PFSK-1 (cell line): Measurements from ENCODE around the gene SLC39A5.
A peak's percentile ranks its signal among the peaks of the same experiment; 100 is the strongest.

Source experiments
- FOXP2 ChIP-seq: optimal IDR thresholded peaks from 2 replicates; pipeline ENCODE3; 2011; ENCODE audit warnings: borderline replicate concordance, control low read depth, inconsistent platforms; ENCODE audit not compliant: insufficient read depth; ENCODE audit errors: extremely low read length, extremely low read depth
- POLR2AphosphoS5 ChIP-seq: IDR thresholded peaks from 2 replicates; pipeline ENCODE4 v1.6.1; 2012; ENCODE audit warnings: low read depth, mild to moderate bottlenecking, control low read depth, low read length, moderate library complexity
- REST ChIP-seq, 2 experiments: IDR thresholded peaks; 2 replicates each; pipeline versions ENCODE4 v1.6.1 to v1.8.0; 2011 to 2012; ENCODE audit warnings: low read depth in 2 of 2, low read length in 2 of 2, control low read depth in 1 of 2, inconsistent platforms in 1 of 2, mild to moderate bottlenecking in 1 of 2, moderate library complexity in 1 of 2; ENCODE audit not compliant: insufficient read depth in 1 of 2
- SIN3A ChIP-seq: IDR thresholded peaks from 2 replicates; pipeline ENCODE4 v1.6.1; 2012; ENCODE audit warnings: mild to moderate bottlenecking, low read length, moderate library complexity, borderline replicate concordance; ENCODE audit not compliant: insufficient read depth
- TAF1 ChIP-seq: IDR thresholded peaks from 2 replicates; pipeline ENCODE4 v1.6.1; 2012; ENCODE audit warnings: low read length, control low read depth, borderline replicate concordance; ENCODE audit not compliant: insufficient read depth

Gene SLC39A5

DNA sequence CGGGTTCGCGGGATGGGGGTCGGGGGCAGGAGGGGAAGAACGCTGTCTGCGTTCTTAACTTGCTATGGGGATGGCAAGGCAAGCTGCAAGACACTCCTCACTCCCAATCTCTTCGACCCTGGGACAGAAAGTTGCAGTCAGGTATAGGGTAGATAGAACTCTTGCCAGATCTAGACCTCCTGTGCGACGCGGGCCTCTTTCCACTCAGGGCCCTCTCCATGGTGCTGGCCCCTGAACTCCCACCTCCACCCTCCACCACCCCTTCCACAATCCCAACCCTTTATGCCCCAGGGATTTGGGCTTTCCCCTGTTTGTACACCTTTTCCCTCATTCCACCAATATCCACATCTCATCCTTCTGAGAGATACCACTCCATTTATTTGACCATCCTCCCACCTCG, 4.9 kb upstream of the SLC39A5 start:
- TF ChIP-seq REST (IDR thresholded peaks at IDR 0.05; ENCODE audit: insufficient read depth in 1 of 2, low read depth in 2 of 2, low read length in 2 of 2): peak; percentile 80 to 90
- no peak for TF ChIP-seq POLR2AphosphoS5
- no peak for TF ChIP-seq TAF1
- TF ChIP-seq SIN3A: no peak
- TF ChIP-seq FOXP2: no peak

- TF ChIP-seq REST (IDR thresholded peaks at IDR 0.05; ENCODE audit: insufficient read depth in 1 of 2, low read depth in 2 of 2, low read length in 2 of 2) (no peak), TAF1 (no peak), FOXP2 (no peak)
Measured at GRCh38 chr12:56229082-56229481, 769 bp upstream of the SLC39A5 start.

GRCh38 chr12:56230432-56231183, 757 bp downstream of the SLC39A5 start:
- TF ChIP-seq REST (IDR thresholded peaks at IDR 0.05; ENCODE audit: insufficient read depth in 1 of 2, low read depth in 2 of 2, low read length in 2 of 2): no peak
- no peak for TF ChIP-seq SIN3A

- TF ChIP-seq TAF1 (no peak), POLR2AphosphoS5 (no peak), FOXP2 (no peak), REST (IDR thresholded peaks at IDR 0.05; ENCODE audit: insufficient read depth in 1 of 2, low read depth in 2 of 2, low read length in 2 of 2) (no peak), SIN3A (no peak)
Measured at GRCh38 chr12:56231184-56231582, 1.3 kb downstream of the SLC39A5 start.
